ENCODE data around the gene BMPR1B. TPM values are rescaled to one million over a fixed set of nuclear protein-coding genes. Genes with fewer than 3 reads are reported as not detected.
A peak's percentile ranks its signal among the peaks of the same experiment; 100 is the strongest.

The BMPR1B gene
- total and polyA plus RNA-seq, 5 donors from 2014 or later: 0.31 to 0.72 TPM; not detected in 3

GRCh38 chr4:95095348-95095974 is 337.7 kb downstream of the BMPR1B start:
- H3K36me3 ChIP-seq (ENCODE audit: control insufficient read depth, insufficient read depth, low read length): no peaks in the 10 kb centered on the region
- Mint-ChIP-seq H3K27ac (no peak overlapping the region), H3K27me3 (peaks cover 13% of the 10 kb centered on the region), H3K4me1 (peaks cover 0 to 8% (median 3%) of the 10 kb centered on the region in 4 donors), H3K4me3 (no peak overlapping the region), H3K36me3 (no peaks in the 10 kb centered on the region), H3K9me3 (no peaks in the 10 kb centered on the region)
- no peaks in the 10 kb centered on the region for H3K4me1 ChIP-seq (ENCODE audit: control insufficient read depth, insufficient read depth, low read length, poor library complexity, severe bottlenecking)
- DNase-seq (peak in 2 of 3 donors; percentile 7 to 9), ATAC-seq (ENCODE audit: low read depth in 2 of 2) (no peak)
- H3K4me3 ChIP-seq (ENCODE audit: low read depth, low read length): no peak overlapping the region
- H3K27ac ChIP-seq (ENCODE audit: insufficient read depth, low read length, poor library complexity, severe bottlenecking): no peak overlapping the region
- H3K9me3 ChIP-seq (ENCODE audit: control insufficient read depth in 2 of 2, low read length in 2 of 2): no peaks in the 10 kb centered on the region
- peaks cover 1% of the 10 kb centered on the region for H3K27me3 ChIP-seq (ENCODE audit: control insufficient read depth, insufficient read depth, low read length)

DNA sequence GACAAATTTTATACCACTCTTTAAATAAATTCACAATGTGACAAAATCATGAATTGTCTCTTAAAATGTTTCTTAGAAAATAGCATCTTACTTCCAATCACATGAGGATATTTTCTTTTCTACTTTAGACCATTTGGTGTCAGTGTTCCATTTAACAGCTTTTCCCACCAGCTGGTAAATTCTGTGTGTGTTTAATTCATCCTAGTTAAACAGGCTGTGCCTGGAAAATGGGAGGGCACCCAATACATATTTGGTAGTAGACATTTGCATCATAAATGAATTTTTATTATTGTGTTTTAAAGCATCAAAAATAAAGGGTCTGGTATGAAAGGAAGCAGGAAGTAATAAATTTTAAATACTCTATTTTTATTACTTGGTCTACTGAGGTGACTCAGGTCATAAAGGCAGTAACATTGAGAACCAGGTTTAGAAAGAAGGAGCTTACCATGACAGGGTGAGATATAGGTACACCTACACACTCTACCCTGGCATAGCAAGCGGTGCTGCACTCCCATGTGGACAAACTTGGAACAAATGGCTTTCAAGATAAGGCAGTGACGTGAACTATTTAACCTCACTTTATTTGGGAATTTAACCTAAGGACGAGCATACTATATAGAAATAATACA is 344.5 kb downstream of the BMPR1B start:
- Mint-ChIP-seq H3K27ac (no peak overlapping the region), H3K4me1 (no peaks in the 10 kb centered on the region), H3K27me3 (peaks cover 8% of the 10 kb centered on the region), H3K4me3 (no peak overlapping the region), H3K36me3 (no peaks in the 10 kb centered on the region), H3K9me3 (no peaks in the 10 kb centered on the region)
- Histone ChIP-seq H3K27me3 (ENCODE audit: control insufficient read depth, insufficient read depth, low read length) (peaks cover 1% of the 10 kb centered on the region), H3K4me3 (ENCODE audit: low read depth, low read length) (no peak overlapping the region), H3K9me3 (ENCODE audit: control insufficient read depth in 2 of 2, low read length in 2 of 2) (no peaks in the 10 kb centered on the region), H3K36me3 (ENCODE audit: control insufficient read depth, insufficient read depth, low read length) (no peaks in the 10 kb centered on the region), H3K4me1 (ENCODE audit: control insufficient read depth, insufficient read depth, low read length, poor library complexity, severe bottlenecking) (no peaks in the 10 kb centered on the region), H3K27ac (ENCODE audit: insufficient read depth, low read length, poor library complexity, severe bottlenecking) (no peak overlapping the region)
- no peak for ATAC-seq (ENCODE audit: low read depth in 2 of 2)
- no peak for DNase-seq

DNA sequence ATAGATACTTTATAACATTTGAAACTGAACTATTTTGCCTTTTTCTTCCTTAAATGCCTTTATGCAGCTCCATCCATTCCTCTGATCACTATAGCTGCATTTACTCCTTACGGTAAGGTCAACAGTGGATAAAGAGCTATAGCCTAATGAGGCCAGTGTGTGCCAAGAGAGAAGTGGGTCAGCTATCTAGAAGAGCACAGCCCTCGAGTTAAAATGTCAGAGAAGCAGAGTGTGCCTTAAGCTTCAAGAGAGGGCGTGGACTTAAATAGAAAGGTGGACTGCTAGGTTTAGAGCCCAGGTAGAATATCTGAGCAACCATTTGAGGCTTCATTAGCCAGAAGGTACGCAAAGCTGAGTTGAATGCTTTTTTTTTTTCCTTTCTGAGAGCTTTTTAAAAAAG is 347.4 kb downstream of the BMPR1B start:
- Mint-ChIP-seq H3K27ac (no peak overlapping the region), H3K4me3 (no peak overlapping the region), H3K27me3 (peaks cover 4% of the 10 kb centered on the region), H3K9me3 (no peaks in the 10 kb centered on the region), H3K4me1 (no peaks in the 10 kb centered on the region), H3K36me3 (no peaks in the 10 kb centered on the region)
- no peak overlapping the region for H3K4me3 ChIP-seq (ENCODE audit: low read depth, low read length)
- H3K4me1 ChIP-seq (ENCODE audit: control insufficient read depth, insufficient read depth, low read length, poor library complexity, severe bottlenecking): no peaks in the 10 kb centered on the region
- H3K27ac ChIP-seq (ENCODE audit: insufficient read depth, low read length, poor library complexity, severe bottlenecking): no peak overlapping the region
- ATAC-seq (ENCODE audit: low read depth in 2 of 2) (no peak), DNase-seq (no peak)
- no peaks in the 10 kb centered on the region for H3K36me3 ChIP-seq (ENCODE audit: control insufficient read depth, insufficient read depth, low read length)
- no peaks in the 10 kb centered on the region for H3K27me3 ChIP-seq (ENCODE audit: control insufficient read depth, insufficient read depth, low read length)
- no peaks in the 10 kb centered on the region for H3K9me3 ChIP-seq (ENCODE audit: control insufficient read depth in 2 of 2, low read length in 2 of 2)

DNA sequence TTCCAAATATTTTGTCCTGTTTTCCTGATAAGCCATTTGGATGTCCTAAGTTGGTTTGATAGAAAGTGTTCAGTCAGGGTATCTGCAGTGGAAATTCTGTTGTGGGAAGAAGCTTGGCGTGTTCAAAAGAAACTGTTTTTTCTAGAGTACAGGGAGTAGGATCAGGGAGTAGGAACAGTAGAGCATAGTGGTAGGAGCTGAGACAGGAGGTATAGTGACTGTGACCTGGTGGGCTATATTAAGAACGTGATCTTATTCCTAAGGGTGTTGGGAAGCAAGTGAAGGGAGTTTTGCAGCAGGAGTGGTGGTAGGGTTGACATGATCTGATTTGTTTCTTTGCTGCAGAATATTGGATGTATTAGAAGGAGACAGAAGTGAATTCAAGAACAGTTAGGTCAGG is 348.2 kb downstream of the BMPR1B start:
- Mint-ChIP-seq H3K36me3 (no peaks in the 10 kb centered on the region), H3K4me3 (no peak overlapping the region), H3K27ac (no peak overlapping the region), H3K4me1 (no peaks in the 10 kb centered on the region), H3K9me3 (no peaks in the 10 kb centered on the region), H3K27me3 (no peaks in the 10 kb centered on the region)
- H3K4me1 ChIP-seq (ENCODE audit: control insufficient read depth, insufficient read depth, low read length, poor library complexity, severe bottlenecking): no peaks in the 10 kb centered on the region
- H3K9me3 ChIP-seq (ENCODE audit: control insufficient read depth in 2 of 2, low read length in 2 of 2): no peaks in the 10 kb centered on the region
- DNase-seq: no peak
- H3K27me3 ChIP-seq (ENCODE audit: control insufficient read depth, insufficient read depth, low read length): no peaks in the 10 kb centered on the region
- ATAC-seq (ENCODE audit: low read depth in 2 of 2): no peak
- no peak overlapping the region for H3K4me3 ChIP-seq (ENCODE audit: low read depth, low read length)
- no peaks in the 10 kb centered on the region for H3K36me3 ChIP-seq (ENCODE audit: control insufficient read depth, insufficient read depth, low read length)
- H3K27ac ChIP-seq (ENCODE audit: insufficient read depth, low read length, poor library complexity, severe bottlenecking): no peak overlapping the region

- Mint-ChIP-seq H3K27ac (no peak overlapping the region), H3K4me3 (no peak overlapping the region), H3K36me3 (no peaks in the 10 kb centered on the region), H3K4me1 (no peaks in the 10 kb centered on the region), H3K27me3 (no peaks in the 10 kb centered on the region), H3K9me3 (no peaks in the 10 kb centered on the region)
- no peak for DNase-seq
- H3K9me3 ChIP-seq (ENCODE audit: control insufficient read depth in 2 of 2, low read length in 2 of 2): no peaks in the 10 kb centered on the region
- no peak overlapping the region for H3K4me3 ChIP-seq (ENCODE audit: low read depth, low read length)
- no peaks in the 10 kb centered on the region for H3K36me3 ChIP-seq (ENCODE audit: control insufficient read depth, insufficient read depth, low read length)
- no peak for ATAC-seq (ENCODE audit: low read depth in 2 of 2)
- no peaks in the 10 kb centered on the region for H3K27me3 ChIP-seq (ENCODE audit: control insufficient read depth, insufficient read depth, low read length)
- no peak overlapping the region for H3K27ac ChIP-seq (ENCODE audit: insufficient read depth, low read length, poor library complexity, severe bottlenecking)
- H3K4me1 ChIP-seq (ENCODE audit: control insufficient read depth, insufficient read depth, low read length, poor library complexity, severe bottlenecking): no peaks in the 10 kb centered on the region
These were observed 348.7 kb downstream of the BMPR1B start for GRCh38 chr4:95106408-95106928.

GRCh38 chr4:95107004-95107403 is 349.2 kb downstream of the BMPR1B start:
- Histone ChIP-seq H3K9me3 (ENCODE audit: control insufficient read depth in 2 of 2, low read length in 2 of 2) (no peaks in the 10 kb centered on the region), H3K27me3 (ENCODE audit: control insufficient read depth, insufficient read depth, low read length) (no peaks in the 10 kb centered on the region), H3K4me3 (ENCODE audit: low read depth, low read length) (no peak overlapping the region), H3K36me3 (ENCODE audit: control insufficient read depth, insufficient read depth, low read length) (no peaks in the 10 kb centered on the region), H3K27ac (ENCODE audit: insufficient read depth, low read length, poor library complexity, severe bottlenecking) (no peak overlapping the region), H3K4me1 (ENCODE audit: control insufficient read depth, insufficient read depth, low read length, poor library complexity, severe bottlenecking) (no peaks in the 10 kb centered on the region)
- Mint-ChIP-seq H3K4me1 (no peaks in the 10 kb centered on the region), H3K27ac (no peak overlapping the region), H3K36me3 (no peaks in the 10 kb centered on the region), H3K27me3 (no peaks in the 10 kb centered on the region), H3K9me3 (no peaks in the 10 kb centered on the region), H3K4me3 (no peak overlapping the region)
- ATAC-seq (ENCODE audit: low read depth in 2 of 2) (no peak), DNase-seq (no peak)

DNA sequence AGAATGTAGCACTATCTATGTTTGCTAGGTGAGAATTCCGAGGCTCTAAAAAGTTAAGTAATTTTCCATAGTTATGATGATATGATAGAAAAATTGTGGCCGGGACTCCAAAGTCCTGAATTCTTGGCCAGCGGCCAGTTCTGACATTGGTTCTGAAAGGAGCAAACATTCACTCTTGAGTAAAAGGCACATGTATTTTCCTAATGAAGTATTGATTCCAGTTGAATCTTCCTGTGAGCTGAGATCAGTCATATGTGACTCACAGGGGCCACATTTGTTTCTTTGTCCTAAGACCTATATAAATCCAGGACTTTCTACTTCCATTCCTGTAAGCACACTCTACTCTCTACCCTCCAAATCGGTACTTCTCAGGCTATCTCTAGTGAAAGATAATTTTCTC is 349.9 kb downstream of the BMPR1B start:
- DNase-seq: no peak
- Histone ChIP-seq H3K27ac (ENCODE audit: insufficient read depth, low read length, poor library complexity, severe bottlenecking) (no peak overlapping the region), H3K4me3 (ENCODE audit: low read depth, low read length) (no peak overlapping the region), H3K9me3 (ENCODE audit: control insufficient read depth in 2 of 2, low read length in 2 of 2) (no peaks in the 10 kb centered on the region), H3K4me1 (ENCODE audit: control insufficient read depth, insufficient read depth, low read length, poor library complexity, severe bottlenecking) (no peaks in the 10 kb centered on the region), H3K27me3 (ENCODE audit: control insufficient read depth, insufficient read depth, low read length) (no peaks in the 10 kb centered on the region), H3K36me3 (ENCODE audit: control insufficient read depth, insufficient read depth, low read length) (no peaks in the 10 kb centered on the region)
- H3K9me3 Mint-ChIP-seq: no peaks in the 10 kb centered on the region
- no peaks in the 10 kb centered on the region for H3K4me1 Mint-ChIP-seq
- no peaks in the 10 kb centered on the region for H3K36me3 Mint-ChIP-seq
- ATAC-seq (ENCODE audit: low read depth in 2 of 2): no peak
- H3K4me3 Mint-ChIP-seq: no peak overlapping the region
- H3K27me3 Mint-ChIP-seq: peaks cover 5% of the 10 kb centered on the region
- no peak overlapping the region for H3K27ac Mint-ChIP-seq

- H3K27ac Mint-ChIP-seq: no peak overlapping the region
These were observed 351.2 kb downstream of the BMPR1B start for GRCh38 chr4:95108883-95109421.

More at GRCh38 chr4:95108883-95109421, 351.2 kb downstream of the BMPR1B start:
- Mint-ChIP-seq H3K9me3 (no peaks in the 10 kb centered on the region), H3K27me3 (peaks cover 5% of the 10 kb centered on the region), H3K36me3 (no peaks in the 10 kb centered on the region), H3K4me3 (no peak overlapping the region), H3K4me1 (no peaks in the 10 kb centered on the region)
- no peaks in the 10 kb centered on the region for H3K27me3 ChIP-seq (ENCODE audit: control insufficient read depth, insufficient read depth, low read length)
- H3K27ac ChIP-seq (ENCODE audit: insufficient read depth, low read length, poor library complexity, severe bottlenecking): no peak overlapping the region
- no peaks in the 10 kb centered on the region for H3K9me3 ChIP-seq (ENCODE audit: control insufficient read depth in 2 of 2, low read length in 2 of 2)
- no peaks in the 10 kb centered on the region for H3K4me1 ChIP-seq (ENCODE audit: control insufficient read depth, insufficient read depth, low read length, poor library complexity, severe bottlenecking)
- ATAC-seq (ENCODE audit: low read depth in 2 of 2) (no peak), DNase-seq (no peak)
- H3K4me3 ChIP-seq (ENCODE audit: low read depth, low read length): no peak overlapping the region
- H3K36me3 ChIP-seq (ENCODE audit: control insufficient read depth, insufficient read depth, low read length): no peaks in the 10 kb centered on the region

Measured in CD4-positive, CD25-positive, alpha-beta regulatory T cell (primary cell).